SH-SY5Y (cell line): ENCODE measurements around the gene PTPRD.

Experiments
- GATA2 ChIP-seq: IDR thresholded peaks from 2 replicates; pipeline ENCODE4 v1.6.1; 2011; ENCODE audit warnings: mild to moderate bottlenecking, low read depth, low read length
- GATA3 ChIP-seq: IDR thresholded peaks from 2 replicates; pipeline ENCODE4 v1.6.1; 2011; ENCODE audit warnings: low read depth, mild to moderate bottlenecking, low read length, moderate library complexity

DNA sequence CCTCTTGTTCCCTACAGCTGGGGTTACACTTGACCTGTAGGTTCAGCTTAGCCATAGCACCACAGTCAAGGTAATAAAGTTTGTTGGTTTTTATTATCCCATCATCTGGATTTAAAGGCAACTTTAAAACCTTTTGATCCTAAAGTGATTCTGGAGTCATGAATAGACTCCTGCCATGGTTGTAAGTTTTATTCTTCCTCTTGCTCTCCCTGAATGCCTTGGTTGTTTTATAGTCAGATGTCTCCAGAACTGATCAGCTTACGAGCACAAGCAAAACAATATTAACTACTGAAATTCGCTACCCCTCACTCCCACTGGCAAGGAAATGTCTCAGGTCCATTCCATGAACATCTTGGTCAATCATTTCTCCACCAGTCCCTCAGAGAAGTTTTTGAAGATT, 1328.6 kb downstream of the PTPRD start:
- TF ChIP-seq GATA2 = no peak
- no peak for TF ChIP-seq GATA3
